Activated T-helper 1 cell treated with anti-CD3 and anti-CD28 coated beads, Interleukin-12 subunit alpha, Interleukin-12 subunit beta, Interleukin-2, Interleukin-4 antibody, amounts not matched to agents 30 ng/mL and 10 ng/mL and 1 ng/mL, durations not matched to agents 14 hours and 24 hours and 36 hours (primary cell): ENCODE data around the gene SLX1B. TPM values are rescaled to one million over a fixed set of nuclear protein-coding genes. Genes with fewer than 3 reads are reported as not detected.
"Not testable (repeated sequence)": the region's sequence is repeated elsewhere in the genome, so short reads cannot be mapped to it uniquely, and the experiment has no call there.

Experiments used
- DNase-seq: peaks from one replicate; pipeline ENCODE4 v3.0.0; 2021; ENCODE audit warnings: low spot score
- H3K27ac Mint-ChIP-seq: one replicate; pipeline ENCODE4 v1.8.0; 2021; ENCODE audit warnings: mild to moderate bottlenecking, mixed read lengths
- H3K27me3 Mint-ChIP-seq: one replicate; pipeline ENCODE4 v1.8.0; 2022; ENCODE audit warnings: mild to moderate bottlenecking, moderate library complexity, mixed read lengths; ENCODE audit not compliant: insufficient read depth
- H3K36me3 Mint-ChIP-seq: one replicate; pipeline ENCODE4 v1.8.0; 2021; ENCODE audit warnings: low read depth, mixed read lengths
- H3K4me1 Mint-ChIP-seq: one replicate; pipeline ENCODE4 v1.8.0; 2021; ENCODE audit warnings: low read depth, mixed read lengths
- H3K4me3 Mint-ChIP-seq: one replicate; pipeline ENCODE4 v1.8.0; 2021; ENCODE audit warnings: mild to moderate bottlenecking, moderate library complexity, mixed read lengths
- H3K9me3 Mint-ChIP-seq: one replicate; pipeline ENCODE4 v1.8.0; 2021; ENCODE audit warnings: mixed read lengths
- intact Hi-C: fragments of 100-400 bp; cut with micrococcal nuclease; formaldehyde crosslinking; loops from one replicate; pipeline ENCODE4 v1.15.1; 2024
- total RNA-seq: library from RNA; stranded (reverse); gene quantifications from 2 replicates; pipeline ENCODE4 v1.2.3, GENCODE V29; 2022

Gene SLX1B
- total RNA-seq = 59.6 and 63.3 TPM in 2 replicates

DNA sequence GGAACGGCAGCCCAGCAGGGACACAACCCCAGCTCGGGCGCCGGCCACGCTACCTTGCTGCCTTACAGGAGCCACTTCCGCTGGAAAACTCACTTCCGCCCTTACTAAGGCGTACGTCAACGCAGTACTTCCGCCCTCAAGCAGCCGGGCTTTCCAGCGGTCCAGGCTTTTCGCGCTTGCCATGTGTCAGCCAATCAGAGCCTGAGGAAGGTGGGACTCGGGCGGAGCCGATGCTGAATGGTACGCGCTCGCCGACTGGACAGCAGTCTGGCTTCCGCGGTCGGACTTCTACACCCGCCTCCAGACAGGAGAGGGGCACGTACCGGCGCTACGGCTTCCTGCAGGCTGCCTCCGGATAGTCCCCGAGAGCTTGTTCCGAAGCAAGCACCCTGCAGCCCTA, at the start of gene SLX1B, which contains the start of gene BOLA2:
Gene SLX1B, plus strand, starts transcription at position 265 of the 400 bp plus-strand sequence.
Gene BOLA2, minus strand, starts transcription at position 83 of the 400 bp plus-strand sequence. CDS start 98 bp downstream, outside the sequence.
- H3K27me3 Mint-ChIP-seq, H3K9me3 Mint-ChIP-seq, H3K4me3 Mint-ChIP-seq, H3K27ac Mint-ChIP-seq, DNase-seq, H3K4me1 Mint-ChIP-seq, H3K36me3 Mint-ChIP-seq, intact Hi-C loops: not testable (repeated sequence)

DNA sequence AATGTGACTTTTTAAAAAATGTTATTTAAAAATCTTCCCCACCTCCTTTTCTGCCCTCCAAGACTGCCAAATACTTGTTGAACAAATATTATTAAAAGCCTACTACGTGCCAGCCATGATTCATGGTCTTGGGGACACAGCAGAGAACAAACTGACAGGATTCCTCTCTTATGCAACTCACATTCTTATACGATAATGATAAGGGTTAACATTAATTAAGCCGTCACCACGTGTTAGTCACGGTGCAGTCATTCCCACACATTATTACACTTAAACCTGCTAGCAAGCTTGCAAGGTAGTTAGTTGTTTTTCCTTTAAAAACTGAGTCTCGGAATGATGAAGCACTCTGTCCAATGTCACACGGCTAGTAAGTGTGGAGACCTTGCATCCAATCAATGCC, 49.1 kb upstream of the SLX1B start:
- H3K4me3 Mint-ChIP-seq, H3K36me3 Mint-ChIP-seq, intact Hi-C loops, H3K27ac Mint-ChIP-seq, H3K27me3 Mint-ChIP-seq, H3K9me3 Mint-ChIP-seq, H3K4me1 Mint-ChIP-seq, DNase-seq: not testable (repeated sequence)

GRCh38 chr16:29423587-29423986, 30.7 kb upstream of the SLX1B start:
- H3K27ac Mint-ChIP-seq, H3K9me3 Mint-ChIP-seq, H3K4me1 Mint-ChIP-seq, DNase-seq, H3K27me3 Mint-ChIP-seq, intact Hi-C loops, H3K4me3 Mint-ChIP-seq: not testable (repeated sequence)
- peaks cover 10% of the 10 kb centered on the region for H3K36me3 Mint-ChIP-seq

GRCh38 chr16:29425390-29425789, 28.9 kb upstream of the SLX1B start:
- H3K27me3 Mint-ChIP-seq, intact Hi-C loops, H3K9me3 Mint-ChIP-seq, H3K4me3 Mint-ChIP-seq, DNase-seq, H3K4me1 Mint-ChIP-seq, H3K27ac Mint-ChIP-seq: not testable (repeated sequence)
- peaks cover 10% of the 10 kb centered on the region for H3K36me3 Mint-ChIP-seq

DNA sequence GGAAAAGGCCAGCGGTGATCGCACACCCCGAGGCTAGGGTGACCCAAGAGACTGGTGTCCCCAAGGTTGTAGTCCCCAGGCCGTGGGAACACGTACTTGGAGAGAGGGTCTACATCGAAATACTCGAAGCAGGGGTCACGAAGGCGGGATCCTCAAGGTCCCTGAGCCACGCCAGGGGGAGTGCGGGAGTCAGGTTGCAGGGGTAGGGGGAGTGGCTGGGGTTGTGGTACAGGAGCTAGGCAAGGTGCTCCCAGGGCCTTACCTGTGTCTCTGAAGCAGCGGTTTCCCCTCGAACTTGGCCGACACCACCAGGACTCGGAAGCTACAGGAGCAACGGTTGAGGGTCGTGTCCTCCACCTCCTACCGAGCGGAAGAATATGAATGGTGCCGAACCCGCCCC, 579 bp upstream of the SLX1B start:
- H3K4me3 Mint-ChIP-seq, H3K36me3 Mint-ChIP-seq, H3K27ac Mint-ChIP-seq, H3K9me3 Mint-ChIP-seq, intact Hi-C loops, DNase-seq, H3K4me1 Mint-ChIP-seq, H3K27me3 Mint-ChIP-seq: not testable (repeated sequence)

DNA sequence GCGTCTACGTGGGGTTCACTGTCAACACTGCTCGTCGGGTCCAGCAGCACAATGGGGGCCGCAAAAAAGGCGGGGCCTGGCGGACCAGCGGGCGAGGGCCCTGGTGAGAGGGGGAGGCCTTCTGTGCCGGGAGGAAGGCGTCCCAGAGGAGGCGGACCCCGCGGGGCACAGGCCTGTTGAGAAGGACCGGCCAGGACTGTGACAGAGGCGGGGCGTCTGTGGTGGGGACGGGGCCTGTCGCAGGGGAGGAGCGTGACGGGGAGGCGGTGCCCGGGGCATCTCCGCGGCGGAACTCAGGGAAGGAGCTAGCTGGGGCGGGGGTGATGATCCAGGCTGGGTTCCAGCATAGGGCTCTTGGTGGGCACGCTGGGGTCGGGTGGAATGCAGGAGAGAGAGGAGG, 495 bp downstream of the SLX1B start:
- H3K9me3 Mint-ChIP-seq, H3K27me3 Mint-ChIP-seq, H3K4me3 Mint-ChIP-seq, intact Hi-C loops, DNase-seq, H3K36me3 Mint-ChIP-seq, H3K27ac Mint-ChIP-seq, H3K4me1 Mint-ChIP-seq: not testable (repeated sequence)

GRCh38 chr16:29457660-29458059, 3.3 kb downstream of the SLX1B start:
- not testable (repeated sequence) for DNase-seq

DNA sequence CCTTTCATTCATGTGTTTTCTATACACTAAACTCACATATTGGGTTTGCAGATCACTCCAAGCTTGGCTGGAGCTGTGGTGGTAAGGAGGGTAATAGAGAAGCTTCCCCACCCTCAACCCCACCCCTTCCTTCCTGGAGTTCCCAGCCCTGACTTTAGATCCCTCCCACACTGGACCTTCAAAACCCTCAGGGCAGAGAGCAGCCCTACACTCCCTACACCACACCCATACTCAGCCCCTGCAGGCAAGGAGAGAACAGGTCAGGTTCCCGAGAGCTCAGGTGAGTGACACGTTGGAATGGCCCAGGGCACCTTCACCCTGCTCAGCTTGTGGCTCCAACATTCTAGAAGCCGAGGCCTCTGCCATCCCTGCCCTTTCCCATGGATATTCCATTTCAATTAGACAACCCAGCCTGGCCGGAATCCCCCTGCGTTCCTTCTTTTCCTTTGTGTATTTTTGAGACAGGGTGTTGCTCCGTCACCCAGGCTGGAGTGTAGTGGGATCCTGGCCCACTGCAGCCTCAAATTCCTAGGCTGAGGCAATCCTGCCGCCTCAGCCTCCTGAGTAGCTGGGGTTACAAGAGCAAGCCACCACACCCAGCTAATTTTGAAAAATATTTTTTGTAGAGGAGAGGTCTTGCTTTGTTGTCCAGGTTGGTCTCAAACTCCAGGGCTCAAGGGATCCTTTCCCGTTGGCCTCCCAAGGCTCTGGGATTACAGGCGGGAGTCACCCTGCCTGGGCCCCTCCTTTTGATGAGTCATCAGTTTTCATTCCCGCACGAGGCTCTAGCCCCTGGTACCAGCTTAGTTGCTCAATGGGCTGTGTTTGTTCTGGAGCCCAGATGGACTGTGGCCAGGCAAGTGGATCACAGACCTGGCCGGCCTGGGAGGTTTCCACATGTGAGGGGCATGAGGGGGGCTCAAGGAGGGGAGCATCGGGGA, 5.6 kb downstream of the SLX1B start, which contains the start of gene SULT1A4:
Gene SULT1A4, plus strand, starts transcription at position 208 of the 941 bp plus-strand sequence. CDS start 1,473 bp downstream, outside the sequence.
- H3K4me3 Mint-ChIP-seq, H3K27ac Mint-ChIP-seq, intact Hi-C loops, DNase-seq, H3K36me3 Mint-ChIP-seq, H3K27me3 Mint-ChIP-seq, H3K4me1 Mint-ChIP-seq, H3K9me3 Mint-ChIP-seq: not testable (repeated sequence)

More at GRCh38 chr16:29457660-29458059, 3.3 kb downstream of the SLX1B start:
- H3K27ac Mint-ChIP-seq, H3K4me1 Mint-ChIP-seq, H3K4me3 Mint-ChIP-seq, H3K9me3 Mint-ChIP-seq, H3K27me3 Mint-ChIP-seq, intact Hi-C loops, H3K36me3 Mint-ChIP-seq: not testable (repeated sequence)

DNA sequence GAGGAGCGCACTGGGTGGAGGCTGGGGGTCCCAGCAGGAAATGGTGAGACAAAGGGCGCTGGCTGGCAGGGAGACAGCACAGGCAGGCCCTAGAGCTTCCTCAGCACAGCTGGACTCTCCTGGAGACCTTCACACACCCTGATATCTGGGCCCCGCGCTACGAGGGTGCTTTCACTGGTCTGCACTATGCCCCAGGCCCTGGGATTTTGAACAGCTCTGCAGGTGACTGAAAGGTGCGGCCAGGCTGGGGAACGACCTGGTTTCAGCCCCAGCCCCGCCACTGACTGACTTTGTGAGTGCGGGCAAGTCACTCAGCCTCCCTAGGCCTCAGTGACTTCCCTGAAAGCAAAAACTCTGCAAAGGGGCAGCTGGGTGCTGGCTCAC, 6.3 kb downstream of the SLX1B start:
- H3K27me3 Mint-ChIP-seq, H3K4me1 Mint-ChIP-seq, H3K36me3 Mint-ChIP-seq, H3K9me3 Mint-ChIP-seq, intact Hi-C loops, H3K27ac Mint-ChIP-seq, DNase-seq, H3K4me3 Mint-ChIP-seq: not testable (repeated sequence)

- DNase-seq, H3K9me3 Mint-ChIP-seq, H3K27ac Mint-ChIP-seq, H3K27me3 Mint-ChIP-seq, H3K36me3 Mint-ChIP-seq, H3K4me1 Mint-ChIP-seq, H3K4me3 Mint-ChIP-seq, intact Hi-C loops: not testable (repeated sequence)
These were observed 11.9 kb downstream of the SLX1B start for GRCh38 chr16:29465985-29466824.

GRCh38 chr16:29466904-29467303, 12.6 kb downstream of the SLX1B start:
- H3K27me3 Mint-ChIP-seq, H3K36me3 Mint-ChIP-seq, H3K4me3 Mint-ChIP-seq, intact Hi-C loops, H3K9me3 Mint-ChIP-seq, H3K27ac Mint-ChIP-seq, H3K4me1 Mint-ChIP-seq, DNase-seq: not testable (repeated sequence)

GRCh38 chr16:29467654-29468366, 13.5 kb downstream of the SLX1B start:
- H3K9me3 Mint-ChIP-seq, H3K36me3 Mint-ChIP-seq, H3K27ac Mint-ChIP-seq, H3K4me3 Mint-ChIP-seq, H3K27me3 Mint-ChIP-seq, H3K4me1 Mint-ChIP-seq, intact Hi-C loops, DNase-seq: not testable (repeated sequence)
